ENCODE measurements around the gene LHFPL2. TPM values are rescaled to one million over a fixed set of nuclear protein-coding genes. Genes with fewer than 3 reads are reported as not detected.
A peak's percentile ranks its signal among the peaks of the same experiment; 100 is the strongest.

Gene LHFPL2
- total and polyA plus RNA-seq, 3 donors from 2014 or later, result 24.8 to 48.6 (median 42.8) TPM

- Histone ChIP-seq H3K36me3 (ENCODE audit: low read depth, missing control alignments) (no peaks in the 10 kb centered on the region), H3K9me3 (no peaks in the 10 kb centered on the region), H3K4me3 (no peak overlapping the region), H3K27me3 (no peaks in the 10 kb centered on the region), H3K27ac (no peak overlapping the region), H3K4me1 (peaks cover 17% of the 10 kb centered on the region)
- DNase-seq, result peak; percentile 49
- intact Hi-C loops (cut with DNase I; ENCODE audit: low total_unique reads), result no loop called here
- peak in 1 of 3 experiments; percentile 26 for TF ChIP-seq CTCF (IDR thresholded peaks at IDR 0.05)
- no peak for TF ChIP-seq POLR2A (IDR thresholded peaks at IDR 0.05)
- WGBS, 2 donors, result 77 to 80% methylated on average over 3 of the region's 3 CpGs
Observed at GRCh38 chr5:78627175-78627574, 21.4 kb downstream of the LHFPL2 start.

GRCh38 chr5:78626009-78626571, 22.5 kb downstream of the LHFPL2 start:
- H3K4me1 ChIP-seq, result peaks cover 17% of the 10 kb centered on the region
- no peak overlapping the region for H3K4me3 ChIP-seq
- WGBS, 2 donors, result 73% methylated on average over 10 of the region's 10 CpGs
- H3K27me3 ChIP-seq, result no peaks in the 10 kb centered on the region
- no peaks in the 10 kb centered on the region for H3K36me3 ChIP-seq (ENCODE audit: low read depth, missing control alignments)
- H3K27ac ChIP-seq, result no peak overlapping the region
- H3K9me3 ChIP-seq, result no peaks in the 10 kb centered on the region
- TF ChIP-seq CTCF (IDR thresholded peaks at IDR 0.05) (no peak), POLR2A (IDR thresholded peaks at IDR 0.05) (no peak)
- no peak for DNase-seq
- intact Hi-C loops (cut with DNase I; ENCODE audit: low total_unique reads), result no loop called here

- intact Hi-C loops (cut with DNase I; ENCODE audit: low total_unique reads), result no loop called here
- peaks cover 17% of the 10 kb centered on the region for H3K4me1 ChIP-seq
Observed at GRCh38 chr5:78624992-78625391, 23.6 kb downstream of the LHFPL2 start.

GRCh38 chr5:78624011-78624541, 24.5 kb downstream of the LHFPL2 start:
- WGBS, 2 donors, result 16 to 67% methylated on average over 2 of the region's 2 CpGs
- peak; percentile 28 for DNase-seq
- H3K27ac ChIP-seq, result peak overlapping the region in 1 of 2 donors; percentile 6
- no peak for TF ChIP-seq POLR2A (IDR thresholded peaks at IDR 0.05)
- TF ChIP-seq CTCF (IDR thresholded peaks at IDR 0.05), result no peak
- H3K27me3 ChIP-seq, result no peaks in the 10 kb centered on the region
- H3K36me3 ChIP-seq (ENCODE audit: low read depth, missing control alignments), result no peaks in the 10 kb centered on the region
- intact Hi-C loops (cut with DNase I; ENCODE audit: low total_unique reads), result no loop called here
- no peaks in the 10 kb centered on the region for H3K9me3 ChIP-seq
- peaks cover 17% of the 10 kb centered on the region for H3K4me1 ChIP-seq
- no peak overlapping the region for H3K4me3 ChIP-seq

More at GRCh38 chr5:78624992-78625391, 23.6 kb downstream of the LHFPL2 start:
- no peak overlapping the region for H3K4me3 ChIP-seq
- no peaks in the 10 kb centered on the region for H3K36me3 ChIP-seq (ENCODE audit: low read depth, missing control alignments)
- H3K9me3 ChIP-seq, result no peaks in the 10 kb centered on the region
- DNase-seq, result no peak
- H3K27ac ChIP-seq, result no peak overlapping the region
- WGBS, 2 donors, result 87% methylated on average over 4 of the region's 4 CpGs
- TF ChIP-seq CTCF (IDR thresholded peaks at IDR 0.05) (no peak), POLR2A (IDR thresholded peaks at IDR 0.05) (no peak)
- H3K27me3 ChIP-seq, result no peaks in the 10 kb centered on the region

Measured in testis (tissue), 3 donors.